Activated naive CD4-positive, alpha-beta T cell treated with anti-CD3 and anti-CD28 coated beads, Interleukin-2, amount 50 U/mL, for 16 hours (primary cell): ENCODE measurements around the gene AGAP1.

Experiments used
- DNase-seq: peaks from one replicate; pipeline ENCODE4 v3.0.0-alpha.2; 2020

The AGAP1 gene

GRCh38 chr2:235511187-235511661, 17.4 kb downstream of the AGAP1 start:
- no peak for DNase-seq

- DNase-seq: no peak
Measured at GRCh38 chr2:235511751-235512698, 18.2 kb downstream of the AGAP1 start.

GRCh38 chr2:235512699-235513053, 18.8 kb downstream of the AGAP1 start:
- no peak for DNase-seq

GRCh38 chr2:235513984-235514626, 20.3 kb downstream of the AGAP1 start:
- no peak for DNase-seq

- DNase-seq: no peak
Measured at GRCh38 chr2:235514627-235515363, 21.0 kb downstream of the AGAP1 start.

DNA sequence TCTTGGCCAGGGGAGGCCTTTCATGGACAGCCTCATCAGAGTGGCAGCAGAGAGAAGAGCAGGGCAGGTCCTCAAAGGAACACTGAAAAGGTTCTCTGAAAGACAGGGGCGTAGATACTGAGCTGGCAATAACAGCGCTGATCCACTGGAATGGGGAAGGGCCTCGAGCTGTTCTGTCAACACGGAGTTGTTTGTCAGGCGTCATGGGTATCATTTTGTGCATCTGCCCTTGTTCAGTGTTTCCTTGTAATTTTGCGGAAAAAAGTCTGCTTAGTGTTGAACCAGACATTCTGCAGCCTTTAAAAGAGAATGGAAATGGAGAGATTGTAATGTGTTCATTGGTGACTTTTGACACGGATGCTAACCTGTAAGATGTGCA, 21.5 kb downstream of the AGAP1 start:
- DNase-seq: no peak

- no peak for DNase-seq
Measured at GRCh38 chr2:235515821-235516220, 22.0 kb downstream of the AGAP1 start.

DNA sequence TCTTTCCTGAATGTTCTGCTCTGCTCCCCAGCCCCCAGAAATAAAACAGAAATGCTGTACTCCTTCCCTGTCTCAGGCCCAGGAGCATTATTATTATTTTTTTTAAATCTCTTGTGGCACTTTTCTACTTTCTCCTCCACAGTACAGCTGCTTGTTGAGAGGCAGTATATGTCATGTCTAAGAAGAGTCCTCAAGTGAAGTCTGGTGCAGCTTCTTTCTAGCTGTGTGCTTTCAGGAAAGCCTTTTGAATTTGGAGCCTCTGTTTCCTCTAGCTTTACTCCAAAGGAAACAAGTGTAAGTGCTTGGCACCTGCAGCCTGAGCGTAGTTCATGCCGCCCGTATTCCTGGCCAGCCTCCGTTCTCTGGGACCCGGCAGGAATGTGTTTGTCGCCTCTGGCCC, 22.4 kb downstream of the AGAP1 start:
- no peak for DNase-seq

DNA sequence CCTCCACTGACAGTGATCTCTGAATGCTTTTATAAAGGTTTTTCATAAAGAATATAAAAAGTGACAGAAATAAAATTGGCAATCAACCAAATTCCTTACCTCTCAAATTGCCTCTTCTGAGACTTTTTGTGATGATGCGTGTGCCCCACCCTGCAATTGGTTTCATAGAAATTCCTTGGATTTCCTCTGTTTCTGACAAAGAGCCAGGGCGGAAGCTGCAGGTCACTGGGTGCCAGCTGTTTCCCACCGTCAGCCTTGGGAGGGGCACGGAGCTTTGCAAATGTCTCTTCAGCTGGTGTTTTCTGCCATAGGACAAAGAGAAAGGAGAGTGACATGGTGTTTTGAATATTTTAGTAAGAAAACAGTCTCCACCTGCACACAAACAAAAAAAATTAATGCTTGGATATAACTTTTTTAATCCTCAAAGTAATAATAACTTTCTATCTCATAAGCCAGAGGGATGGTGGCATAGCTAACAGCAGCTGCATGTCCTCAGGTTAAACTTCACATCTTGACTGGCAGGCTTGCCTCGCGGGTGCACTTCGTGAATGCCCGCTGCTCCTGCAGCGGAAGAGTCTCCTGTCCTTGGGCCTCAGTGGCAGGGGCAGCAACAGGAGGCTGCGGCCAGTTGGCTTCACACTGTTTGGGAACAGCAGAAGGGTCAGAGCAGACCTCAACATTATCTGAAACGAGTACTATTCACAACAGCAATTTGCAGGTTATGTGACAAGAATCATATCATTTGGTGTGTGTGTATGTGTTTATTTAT, 24.7 kb downstream of the AGAP1 start:
- no peak for DNase-seq

GRCh38 chr2:235520787-235521186, 26.9 kb downstream of the AGAP1 start:
- no peak for DNase-seq

GRCh38 chr2:235521844-235522243, 28.0 kb downstream of the AGAP1 start:
- DNase-seq: no peak

DNA sequence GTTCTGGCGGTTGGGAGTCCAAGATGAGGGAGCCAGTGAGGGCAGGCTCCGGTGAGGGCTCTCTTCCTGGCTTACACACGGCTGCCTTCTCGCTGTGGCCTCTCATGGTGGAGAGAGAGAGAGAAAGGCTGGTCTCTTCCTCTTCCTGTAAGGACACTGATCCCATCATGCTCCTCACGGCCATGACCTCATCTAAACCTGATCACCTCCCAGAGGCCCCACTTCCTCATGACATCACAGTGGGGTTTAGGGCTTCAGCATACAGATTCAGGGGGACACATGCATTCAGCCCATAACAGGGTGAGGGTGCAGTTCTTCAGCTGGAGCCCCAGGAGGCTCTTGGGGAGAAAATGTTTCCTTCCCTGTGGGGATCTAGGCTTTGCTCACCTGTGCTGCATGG, 29.2 kb downstream of the AGAP1 start:
- no peak for DNase-seq

- DNase-seq: no peak
Measured at GRCh38 chr2:235523486-235524150, 29.8 kb downstream of the AGAP1 start.

DNA sequence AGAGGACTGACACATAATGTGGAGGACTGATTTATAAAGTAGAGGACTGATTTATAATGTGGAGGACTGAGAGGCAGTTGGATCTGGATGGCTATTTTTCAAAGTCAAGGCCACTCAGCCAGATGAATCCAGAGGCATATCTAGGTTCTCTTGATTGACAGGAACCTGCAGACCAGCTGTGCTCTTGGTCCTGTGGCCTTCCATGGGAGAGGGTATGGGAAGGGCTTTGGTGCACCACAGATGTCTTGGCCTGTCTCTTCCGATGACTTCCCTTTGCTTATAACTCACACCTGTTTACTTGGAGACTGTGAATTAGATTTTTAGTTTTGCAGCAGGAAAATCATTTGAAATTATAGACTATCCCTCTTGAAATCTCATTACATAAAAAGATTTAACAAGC, 32.3 kb downstream of the AGAP1 start:
- DNase-seq: no peak

- DNase-seq: no peak
Measured at GRCh38 chr2:235527806-235528469, 34.1 kb downstream of the AGAP1 start.

DNA sequence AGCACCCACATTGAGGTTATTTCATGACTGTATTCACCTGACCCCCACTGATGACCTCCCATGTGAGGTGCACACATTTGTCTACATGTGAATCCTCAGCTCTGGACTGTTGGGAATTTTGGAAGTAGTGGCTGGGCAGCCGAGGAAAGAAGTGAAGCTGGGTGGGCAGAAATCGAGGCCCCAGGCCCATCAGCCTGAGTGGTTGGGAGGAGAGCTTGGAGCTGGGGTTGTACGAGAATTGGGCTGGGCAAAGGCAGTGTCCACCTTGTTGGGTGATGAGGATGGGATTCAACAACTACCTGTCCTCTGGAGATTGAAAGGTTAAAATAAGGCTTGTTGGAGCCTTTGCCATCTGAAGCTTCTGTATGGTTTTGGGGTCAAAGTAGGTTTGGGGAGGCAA, 35.8 kb downstream of the AGAP1 start:
- no peak for DNase-seq

DNA sequence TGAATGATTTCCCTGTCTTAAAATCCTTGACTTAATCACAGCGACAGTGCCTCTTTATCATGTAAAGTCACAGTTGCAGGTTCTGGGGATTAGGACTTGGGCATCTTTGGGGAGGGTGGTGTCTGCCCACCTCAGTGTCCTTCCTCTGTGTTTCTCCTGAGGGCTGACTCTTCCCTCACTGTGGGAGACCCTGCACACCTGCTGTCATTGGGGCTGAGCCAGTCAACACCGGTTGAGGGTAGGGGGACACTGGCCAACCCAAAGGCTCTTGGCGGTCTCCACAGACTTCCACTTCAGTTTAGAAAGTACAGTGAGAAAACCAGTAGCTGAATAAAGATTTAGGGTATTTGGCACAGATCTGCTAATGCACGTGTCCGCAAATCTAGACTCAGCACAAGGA, 36.9 kb downstream of the AGAP1 start:
- DNase-seq: no peak

GRCh38 chr2:235532307-235532706, 38.5 kb downstream of the AGAP1 start:
- no peak for DNase-seq

DNA sequence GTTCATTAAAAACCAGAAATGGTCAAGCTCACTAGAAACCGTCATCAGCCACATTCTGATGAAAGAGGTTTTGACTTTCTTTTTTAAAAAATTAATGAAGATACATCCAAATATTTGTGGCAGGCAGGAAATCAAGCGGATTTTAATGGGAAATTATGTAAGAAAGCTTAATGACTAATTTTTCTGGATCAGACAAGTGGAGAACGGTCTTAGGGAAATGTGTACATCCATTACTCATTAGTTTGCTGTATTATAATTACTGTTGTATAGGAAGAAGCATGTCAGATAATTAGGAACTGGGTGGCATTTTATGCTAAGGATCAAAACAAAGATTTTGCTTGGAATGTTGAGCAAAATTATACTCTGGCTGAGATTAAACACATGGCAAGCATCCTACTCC, 39.4 kb downstream of the AGAP1 start:
- no peak for DNase-seq

GRCh38 chr2:235533616-235534385, 40.0 kb downstream of the AGAP1 start:
- DNase-seq: no peak
